ENCODE data around the gene IGSF11. TPM values are rescaled to one million over a fixed set of nuclear protein-coding genes. Genes with fewer than 3 reads are reported as not detected.

IGSF11 gene
- total RNA-seq, 3 donors from 2014 or later: 0.63 to 5.9 TPM; not detected in 1

- Histone ChIP-seq H3K4me3 (no peak overlapping the region), H3K36me3 (ENCODE audit: low read depth) (no peaks in the 10 kb centered on the region), H3K9me3 (no peaks in the 10 kb centered on the region), H3K4me1 (ENCODE audit: low read depth) (no peaks in the 10 kb centered on the region)
- DNase-seq: no peak
- TF ChIP-seq CTCF (IDR thresholded peaks at IDR 0.05): no peak
- ATAC-seq: no peak
- intact Hi-C loops (cut with DNase I, micrococcal nuclease): no loop called here
Measured at GRCh38 chr3:118912188-118912587, 122.5 kb downstream of the IGSF11 start.

GRCh38 chr3:118910332-118910731 is 124.3 kb downstream of the IGSF11 start:
- no peak for ATAC-seq
- Histone ChIP-seq H3K4me1 (ENCODE audit: low read depth) (no peaks in the 10 kb centered on the region), H3K4me3 (no peak overlapping the region), H3K36me3 (ENCODE audit: low read depth) (no peaks in the 10 kb centered on the region), H3K9me3 (no peaks in the 10 kb centered on the region)
- intact Hi-C loops (cut with DNase I, micrococcal nuclease): no loop called here
- TF ChIP-seq CTCF (IDR thresholded peaks at IDR 0.05): no peak
- no peak for DNase-seq

- TF ChIP-seq CTCF (IDR thresholded peaks at IDR 0.05): no peak
- ATAC-seq: no peak
- Histone ChIP-seq H3K36me3 (ENCODE audit: low read depth) (no peaks in the 10 kb centered on the region), H3K4me1 (ENCODE audit: low read depth) (no peaks in the 10 kb centered on the region), H3K4me3 (no peak overlapping the region), H3K9me3 (no peaks in the 10 kb centered on the region)
- intact Hi-C loops (cut with DNase I, micrococcal nuclease): no loop called here
- no peak for DNase-seq
Measured at GRCh38 chr3:118909763-118910162, 124.9 kb downstream of the IGSF11 start.

DNA sequence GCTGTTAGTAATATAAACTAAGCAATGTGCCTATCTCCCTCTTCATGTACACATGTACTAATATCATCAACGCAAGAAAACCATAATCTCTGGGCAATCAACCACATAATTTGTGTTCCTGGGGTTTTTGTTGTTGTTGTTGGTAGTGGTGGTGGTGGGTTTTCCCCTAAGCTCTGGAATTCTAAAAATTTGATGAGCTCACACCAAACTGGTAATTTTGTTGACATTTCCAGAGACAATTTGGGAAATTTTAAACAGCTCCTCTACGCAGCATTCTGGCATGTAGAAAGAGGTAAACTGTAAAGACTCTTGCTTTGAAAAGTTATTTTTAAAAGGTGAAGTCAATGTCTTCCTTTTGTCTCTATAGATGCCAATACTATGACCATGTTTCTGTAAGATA is 126.7 kb downstream of the IGSF11 start:
- H3K36me3 ChIP-seq (ENCODE audit: low read depth): no peaks in the 10 kb centered on the region
- no peak for TF ChIP-seq CTCF (IDR thresholded peaks at IDR 0.05)
- DNase-seq (no peak), ATAC-seq (no peak)
- H3K4me1 ChIP-seq (ENCODE audit: low read depth): no peaks in the 10 kb centered on the region
- no peak overlapping the region for H3K4me3 ChIP-seq
- intact Hi-C loops (cut with DNase I, micrococcal nuclease): no loop called here
- H3K9me3 ChIP-seq: no peaks in the 10 kb centered on the region

- DNase-seq (no peak), ATAC-seq (no peak)
- Histone ChIP-seq H3K4me3 (no peak overlapping the region), H3K9me3 (no peaks in the 10 kb centered on the region), H3K4me1 (ENCODE audit: low read depth) (no peaks in the 10 kb centered on the region), H3K36me3 (ENCODE audit: low read depth) (no peaks in the 10 kb centered on the region)
- TF ChIP-seq CTCF (IDR thresholded peaks at IDR 0.05): no peak
- intact Hi-C loops (cut with DNase I, micrococcal nuclease): no loop called here
Measured at GRCh38 chr3:118900737-118901525, 133.7 kb downstream of the IGSF11 start.

Measured in mucosa of descending colon (tissue), 3 donors.